GM12801 (cell line): ENCODE results near the gene RASA3.

ENCODE experiments used
- CTCF ChIP-seq: IDR thresholded peaks from one replicate; pipeline ENCODE4 v1.5.1; 2011; ENCODE audit warnings: control low read depth; ENCODE audit not compliant: insufficient read length; ENCODE audit errors: extremely low read depth

RASA3 gene

GRCh38 chr13:114026481-114026880 lies 105.9 kb downstream of the RASA3 start:
- no peak for TF ChIP-seq CTCF

- no peak for TF ChIP-seq CTCF
Observed at GRCh38 chr13:114025714-114026431, 106.5 kb downstream of the RASA3 start.

GRCh38 chr13:114025405-114025713 lies 107.1 kb downstream of the RASA3 start:
- TF ChIP-seq CTCF = no peak

GRCh38 chr13:114024603-114025404 lies 107.6 kb downstream of the RASA3 start:
- TF ChIP-seq CTCF = no peak

GRCh38 chr13:114023716-114024602 lies 108.5 kb downstream of the RASA3 start:
- no peak for TF ChIP-seq CTCF

GRCh38 chr13:114022876-114023275 lies 109.5 kb downstream of the RASA3 start:
- TF ChIP-seq CTCF = no peak

GRCh38 chr13:114022309-114022669 lies 110.1 kb downstream of the RASA3 start:
- no peak for TF ChIP-seq CTCF
